Stomach (tissue), 9 donors: ENCODE data around the gene PHF21B. TPM values are rescaled to one million over a fixed set of nuclear protein-coding genes. Genes with fewer than 3 reads are reported as not detected.
"Not testable (repeated sequence)": the region's sequence is repeated elsewhere in the genome, so short reads cannot be mapped to it uniquely, and the experiment has no call there.

Source experiments
- DNase-seq, 2 donors: peaks; one replicate each; pipeline versions ENCODE4 v3.0.0 to v3.0.0-alpha.2; 2013 to 2019
- H3K27ac ChIP-seq, 5 donors: fragments of 200-600 bp in 4 of 5; sonication (generic) in 4 of 5; one replicate each; pipeline ENCODE4 v1.5.1; 2013 to 2019; ENCODE audit warnings: mild to moderate bottlenecking in 1 of 5, moderate library complexity in 1 of 5
- H3K27me3 ChIP-seq, 3 donors: fragments of 200-600 bp; sonication (generic); one replicate each; pipeline ENCODE4 v1.5.1; 2017 to 2019; ENCODE audit warnings: mixed run types in 1 of 3
- H3K36me3 ChIP-seq, 4 donors: fragments of 200-600 bp; sonication (generic); 1 replicate in 3 of 4; 2 replicates in 1 of 4; pipeline ENCODE4 v1.5.1; 2016 to 2019
- H3K4me1 ChIP-seq, 4 donors: fragments of 200-600 bp; sonication (generic); one replicate each; pipeline ENCODE4 v1.5.1; 2016 to 2019
- H3K4me3 ChIP-seq, 4 donors: fragments of 200-600 bp; sonication (generic) in 3 of 4; one replicate each; pipeline ENCODE4 v1.5.1; 2016 to 2019; ENCODE audit warnings: mild to moderate bottlenecking in 1 of 4
- H3K9me3 ChIP-seq, 4 donors: fragments of 200-600 bp; sonication (generic); one replicate each; pipeline ENCODE4 v1.5.1; 2016 to 2019
- EP300 ChIP-seq: sonication (generic); formaldehyde crosslinking; IDR thresholded peaks from one replicate; pipeline ENCODE4 v1.6.1; 2017; ENCODE audit warnings: antibody characterized with exemption
- POLR2A ChIP-seq, 4 donors: fragments of 450-650 bp; IDR thresholded peaks; one replicate each; pipeline ENCODE4 v1.6.1; 2016; ENCODE audit warnings: antibody characterized with exemption in 4 of 4, control low read depth in 2 of 4, mild to moderate bottlenecking in 1 of 4, moderate library complexity in 1 of 4
- POLR2AphosphoS5 ChIP-seq, 3 donors: sonication (generic); formaldehyde crosslinking; IDR thresholded peaks; one replicate each; pipeline ENCODE4 v1.6.1; 2016; ENCODE audit warnings: antibody characterized with exemption in 3 of 3
- WGBS, 5 donors: extraction: QIAGEN DNeasy Blood & Tissue Kit in 3 of 5; methylation state at CpG; one replicate each; pipeline versions ENCODE4 v1.1.5 to v1.1.7; 2013 to 2018; 5-methylcytosine and 5-hydroxymethylcytosine counted together
- intact Hi-C: fragments of 100-400 bp; cut with DNase I; formaldehyde crosslinking; loops from one replicate; pipeline ENCODE4 v1.15.1; 2023; ENCODE audit warnings: low total_unique reads
- polyA plus RNA-seq, 3 donors: library from polyadenylated mRNA; stranded (reverse); fragments of 200-250 nt; gene quantifications; one replicate each; pipeline ENCODE4 v1.2.3, GENCODE V29; 2013
- total RNA-seq, 5 donors: library from RNA; depleted of rRNA; stranded (reverse); fragments of >200 nt; gene quantifications; one replicate each; pipeline versions ENCODE4 v1.1.0 to v1.2.3, GENCODE V29; 2014 to 2016
- TF ChIP-seq, protein P1 (sequence below), 7 experiments: fragments of 450-650 bp in 4 of 7; fragments of 200-600 bp in 3 of 7; sonication (generic) in 3 of 7; IDR thresholded peaks; one replicate each; pipeline ENCODE4 v1.5.1; 2016 to 2019; ENCODE audit warnings: antibody characterized with exemption in 7 of 7, control low read depth in 2 of 7, mild to moderate bottlenecking in 1 of 7
- donor health status: healthy with polysubstance abuse.
- donor health status: Bipolar disorder and iron deficiency.
- donor health status: healthy.

PHF21B gene
- total and polyA plus RNA-seq, 8 donors, result 0.12 to 0.45 (median 0.26) TPM; not detected in 4

DNA sequence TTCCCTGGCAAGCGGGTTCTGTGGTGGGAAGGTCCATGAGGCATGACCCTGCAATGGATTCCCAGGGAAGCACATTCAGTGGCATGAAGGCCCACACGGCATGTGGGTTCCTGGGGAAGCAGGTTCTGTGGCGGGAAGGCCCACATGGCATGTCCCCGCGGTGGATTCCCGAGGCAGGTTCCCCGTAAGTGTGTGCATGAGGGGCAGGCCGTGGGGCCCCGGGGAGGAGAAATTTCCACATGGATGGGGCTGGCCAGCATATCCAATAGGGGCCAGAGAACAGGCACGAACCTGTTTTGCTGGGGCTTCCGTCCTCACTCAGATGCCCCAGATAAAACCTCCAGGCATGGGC is 83.7 kb downstream of the PHF21B start:
- Histone ChIP-seq H3K9me3 (peaks cover 0 to 11% (median 7%) of the 10 kb centered on the region in 4 donors), H3K4me3 (no peak overlapping the region), H3K27ac (no peak overlapping the region), H3K27me3 (peaks cover 0 to 21% (median 0%) of the 10 kb centered on the region in 3 donors), H3K4me1 (peaks cover 0 to 7% (median 0%) of the 10 kb centered on the region in 4 donors), H3K36me3 (no peaks in the 10 kb centered on the region)
- 82 to 90% (median 88%) methylated on average over 4 to 11 of the region's 11 CpGs for WGBS, 5 donors
- intact Hi-C loops, result no loop called here
- no peak for TF ChIP-seq POLR2AphosphoS5 (IDR thresholded peaks at IDR 0.05)
- TF ChIP-seq, protein P1, sequence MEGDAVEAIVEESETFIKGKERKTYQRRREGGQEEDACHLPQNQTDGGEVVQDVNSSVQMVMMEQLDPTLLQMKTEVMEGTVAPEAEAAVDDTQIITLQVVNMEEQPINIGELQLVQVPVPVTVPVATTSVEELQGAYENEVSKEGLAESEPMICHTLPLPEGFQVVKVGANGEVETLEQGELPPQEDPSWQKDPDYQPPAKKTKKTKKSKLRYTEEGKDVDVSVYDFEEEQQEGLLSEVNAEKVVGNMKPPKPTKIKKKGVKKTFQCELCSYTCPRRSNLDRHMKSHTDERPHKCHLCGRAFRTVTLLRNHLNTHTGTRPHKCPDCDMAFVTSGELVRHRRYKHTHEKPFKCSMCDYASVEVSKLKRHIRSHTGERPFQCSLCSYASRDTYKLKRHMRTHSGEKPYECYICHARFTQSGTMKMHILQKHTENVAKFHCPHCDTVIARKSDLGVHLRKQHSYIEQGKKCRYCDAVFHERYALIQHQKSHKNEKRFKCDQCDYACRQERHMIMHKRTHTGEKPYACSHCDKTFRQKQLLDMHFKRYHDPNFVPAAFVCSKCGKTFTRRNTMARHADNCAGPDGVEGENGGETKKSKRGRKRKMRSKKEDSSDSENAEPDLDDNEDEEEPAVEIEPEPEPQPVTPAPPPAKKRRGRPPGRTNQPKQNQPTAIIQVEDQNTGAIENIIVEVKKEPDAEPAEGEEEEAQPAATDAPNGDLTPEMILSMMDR (IDR thresholded peaks at IDR 0.05), result no peak
- no peak for TF ChIP-seq EP300
- TF ChIP-seq POLR2A (IDR thresholded peaks at IDR 0.05), result no peak
- DNase-seq, result no peak

DNA sequence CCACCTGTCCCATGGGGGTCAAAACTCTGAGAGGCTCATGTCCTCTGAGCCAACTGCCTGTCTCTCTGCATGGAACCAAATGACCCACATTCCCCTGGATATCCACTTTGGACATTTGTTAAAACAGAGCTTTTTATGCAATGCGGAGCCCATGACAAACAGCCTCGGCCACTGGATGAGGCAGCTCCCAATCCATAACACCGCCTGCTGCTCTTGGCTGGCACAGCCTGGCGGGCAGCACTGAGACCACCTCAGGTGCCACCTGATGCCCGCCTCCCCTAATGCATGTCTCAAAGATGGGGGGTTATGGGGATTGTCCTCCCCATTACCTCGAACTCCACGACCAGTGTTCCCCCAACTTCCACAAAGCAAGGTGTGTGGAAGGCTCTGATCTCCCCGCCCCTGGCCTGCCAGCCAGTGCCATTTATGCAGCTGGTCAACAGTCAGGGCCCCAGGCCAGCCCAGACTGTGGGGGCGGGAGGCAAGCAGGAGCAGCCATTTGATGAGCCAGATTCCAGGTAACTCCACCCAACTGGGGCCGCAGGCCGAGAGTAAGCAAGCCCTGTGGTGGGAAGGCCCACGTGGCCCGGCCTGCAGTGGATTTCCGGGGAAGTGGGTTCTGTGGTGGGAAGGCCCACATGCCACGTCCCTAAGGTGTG is 84.2 kb downstream of the PHF21B start:
- Histone ChIP-seq H3K27me3 (peaks cover 0 to 17% (median 0%) of the 10 kb centered on the region in 3 donors), H3K4me1 (peaks cover 0 to 2% (median 0%) of the 10 kb centered on the region in 4 donors), H3K9me3 (peaks cover 0 to 11% (median 7%) of the 10 kb centered on the region in 4 donors), H3K36me3 (no peaks in the 10 kb centered on the region), H3K4me3 (no peak overlapping the region), H3K27ac (no peak overlapping the region)
- no peak for DNase-seq
- intact Hi-C loops, result no loop called here
- TF ChIP-seq, protein P1 (IDR thresholded peaks at IDR 0.05), result no peak
- no peak for TF ChIP-seq EP300
- TF ChIP-seq POLR2A (IDR thresholded peaks at IDR 0.05), result no peak
- TF ChIP-seq POLR2AphosphoS5 (IDR thresholded peaks at IDR 0.05), result no peak
- 79 to 97% (median 86%) methylated on average over 9 to 15 of the region's 15 CpGs for WGBS, 5 donors

DNA sequence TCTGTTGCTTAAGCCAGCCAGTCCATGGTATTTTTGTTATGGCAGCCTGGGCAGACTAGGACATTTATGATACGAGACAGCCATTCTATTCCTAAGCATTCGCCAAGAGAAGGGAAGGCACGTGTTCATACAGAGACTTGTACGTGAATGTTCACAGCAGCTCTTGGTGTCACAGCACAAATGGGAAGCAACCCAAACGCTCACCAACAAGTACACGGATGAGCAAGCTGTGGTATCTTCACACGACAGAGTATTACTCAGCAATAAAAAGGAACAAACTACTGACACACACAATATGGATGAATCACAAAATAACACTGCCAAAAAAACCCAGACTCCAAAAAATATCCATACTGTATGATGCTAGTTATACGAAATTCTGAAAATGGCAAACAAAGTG is 85.1 kb downstream of the PHF21B start:
- Histone ChIP-seq H3K4me1 (no peaks in the 10 kb centered on the region), H3K27ac (no peak overlapping the region), H3K27me3 (peaks cover 0 to 14% (median 0%) of the 10 kb centered on the region in 3 donors), H3K4me3 (no peak overlapping the region), H3K9me3 (peaks cover 0 to 11% (median 7%) of the 10 kb centered on the region in 4 donors), H3K36me3 (no peaks in the 10 kb centered on the region)
- TF ChIP-seq POLR2AphosphoS5 (IDR thresholded peaks at IDR 0.05), result no peak
- no peak for TF ChIP-seq POLR2A (IDR thresholded peaks at IDR 0.05)
- TF ChIP-seq, protein P1 (IDR thresholded peaks at IDR 0.05), result no peak
- no peak for TF ChIP-seq EP300
- no peak for DNase-seq
- 80 to 94% (median 90%) methylated on average over 8 of the region's 8 CpGs for WGBS, 5 donors
- intact Hi-C loops, result no loop called here

DNA sequence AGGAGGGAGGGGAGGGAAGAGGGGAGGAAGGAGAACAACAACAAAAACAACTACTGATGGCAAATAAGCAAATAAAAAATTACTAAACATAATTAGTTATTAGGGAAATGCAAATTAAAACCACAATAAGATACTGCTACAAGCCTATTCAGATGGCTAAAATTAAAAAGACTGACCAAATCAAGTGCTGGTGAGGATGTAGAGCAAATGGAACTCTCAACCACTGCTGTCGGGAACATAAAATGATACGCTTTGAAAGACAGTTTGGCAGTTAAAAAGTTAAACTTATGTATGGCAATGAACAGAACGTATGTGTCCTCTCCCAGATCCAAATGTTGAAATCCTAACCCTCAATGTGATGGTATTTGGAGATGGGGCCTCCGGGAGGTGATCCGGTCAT is 85.7 kb downstream of the PHF21B start:
- TF ChIP-seq EP300 (no peak), POLR2AphosphoS5 (IDR thresholded peaks at IDR 0.05) (no peak), POLR2A (IDR thresholded peaks at IDR 0.05) (no peak)
- TF ChIP-seq, protein P1 (IDR thresholded peaks at IDR 0.05), result no peak
- 64 to 88% (median 72%) methylated on average over 5 of the region's 5 CpGs for WGBS, 5 donors
- no peak for DNase-seq

DNA sequence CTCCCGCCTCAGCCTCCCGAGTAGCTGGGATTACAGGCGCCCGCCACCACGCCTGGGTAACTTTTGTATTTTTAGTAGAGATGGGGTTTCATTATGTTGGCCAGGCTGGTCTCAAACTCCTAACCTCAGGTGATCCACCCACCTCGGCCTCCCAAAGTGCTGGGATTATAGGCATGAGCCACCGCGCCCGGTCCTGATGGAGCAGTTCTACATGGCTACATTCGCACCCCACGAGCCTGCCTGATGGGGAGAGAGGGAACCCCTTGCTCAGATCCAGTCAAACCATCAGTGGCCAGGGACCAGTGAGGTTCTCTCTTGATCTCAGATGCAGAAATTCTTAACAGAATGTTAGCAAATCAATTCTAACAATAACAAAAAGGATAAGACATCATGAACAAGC is 88.0 kb downstream of the PHF21B start:
- H3K4me3 ChIP-seq, intact Hi-C loops, H3K27me3 ChIP-seq, DNase-seq, H3K27ac ChIP-seq, H3K4me1 ChIP-seq, H3K36me3 ChIP-seq: not testable (repeated sequence)
- peaks cover 0 to 11% (median 7%) of the 10 kb centered on the region in 4 donors for H3K9me3 ChIP-seq
- 83 to 97% (median 92%) methylated on average over 7 to 11 of the region's 11 CpGs for WGBS, 5 donors

More for the DNA sequence above, 85.7 kb downstream of the PHF21B start:
- H3K36me3 ChIP-seq, result no peaks in the 10 kb centered on the region
- peaks cover 0 to 14% (median 0%) of the 10 kb centered on the region in 3 donors for H3K27me3 ChIP-seq
- H3K9me3 ChIP-seq, result peaks cover 0 to 11% (median 7%) of the 10 kb centered on the region in 4 donors
- no peak overlapping the region for H3K4me3 ChIP-seq
- intact Hi-C loops, result no loop called here
- H3K27ac ChIP-seq, result no peak overlapping the region
- no peaks in the 10 kb centered on the region for H3K4me1 ChIP-seq
